Measurements from ENCODE around the gene DNAH14.

Gene DNAH14

GRCh38 chr1:225425201-225425786 is 495.8 kb downstream of the DNAH14 start:
- in situ Hi-C loops (cut with MboI; ENCODE audit: low sequenced_read_pairs): no loop called here

GRCh38 chr1:225426395-225427234 is 497.1 kb downstream of the DNAH14 start:
- in situ Hi-C loops (cut with MboI; ENCODE audit: low sequenced_read_pairs): no loop called here

- in situ Hi-C loops (cut with MboI; ENCODE audit: low sequenced_read_pairs): no loop called here
Measured at GRCh38 chr1:225427235-225428067, 498.0 kb downstream of the DNAH14 start, which contains the start of gene LBR. Gene LBR, minus strand, starts transcription at chr1:225428038. Its CDS starts 3,963 bp downstream, at chr1:225424075.

DNA sequence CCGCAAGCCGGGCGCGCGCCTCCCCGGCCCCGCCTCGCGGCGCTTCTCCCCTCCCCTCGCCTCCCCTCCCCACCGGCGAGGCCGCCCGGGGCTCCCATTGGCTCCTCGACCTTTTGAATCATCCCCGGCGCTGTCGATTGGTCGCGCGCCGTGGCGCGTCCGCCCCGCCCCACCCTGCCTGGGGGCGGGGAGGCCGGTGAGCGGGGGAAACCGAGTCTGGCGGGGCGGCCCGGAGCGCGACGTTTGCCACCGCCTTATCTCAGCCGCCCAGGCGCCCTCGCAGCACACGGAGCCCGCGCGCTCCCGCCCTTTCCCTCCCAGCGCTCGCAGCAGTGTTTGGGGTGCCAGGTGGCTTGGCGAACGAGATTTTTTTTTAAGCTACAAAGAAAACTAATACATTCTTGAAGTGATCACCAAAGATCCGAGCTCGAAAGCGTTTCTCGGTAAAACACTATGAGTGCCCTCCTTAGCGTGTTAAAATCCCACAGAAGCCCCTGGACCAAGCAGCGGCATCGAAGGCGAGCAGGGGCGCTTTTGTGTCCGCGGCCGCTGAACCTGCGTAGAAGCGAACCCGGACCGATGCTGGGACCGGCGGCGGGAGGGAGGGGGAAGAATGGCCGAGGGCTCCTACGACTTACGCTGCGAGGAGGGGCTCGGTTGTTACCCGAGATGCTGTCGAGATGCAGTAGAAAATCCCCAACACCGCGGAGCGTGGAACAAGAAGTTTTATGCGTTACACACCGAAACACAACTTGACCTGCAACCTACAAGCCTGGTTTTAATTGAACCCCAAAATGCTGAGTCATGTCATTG is 498.8 kb downstream of the DNAH14 start:
- in situ Hi-C loops (cut with MboI; ENCODE audit: low sequenced_read_pairs): no loop called here

GRCh38 chr1:225428881-225429455 is 499.5 kb downstream of the DNAH14 start:
- in situ Hi-C loops (cut with MboI; ENCODE audit: low sequenced_read_pairs): no loop called here

DNA sequence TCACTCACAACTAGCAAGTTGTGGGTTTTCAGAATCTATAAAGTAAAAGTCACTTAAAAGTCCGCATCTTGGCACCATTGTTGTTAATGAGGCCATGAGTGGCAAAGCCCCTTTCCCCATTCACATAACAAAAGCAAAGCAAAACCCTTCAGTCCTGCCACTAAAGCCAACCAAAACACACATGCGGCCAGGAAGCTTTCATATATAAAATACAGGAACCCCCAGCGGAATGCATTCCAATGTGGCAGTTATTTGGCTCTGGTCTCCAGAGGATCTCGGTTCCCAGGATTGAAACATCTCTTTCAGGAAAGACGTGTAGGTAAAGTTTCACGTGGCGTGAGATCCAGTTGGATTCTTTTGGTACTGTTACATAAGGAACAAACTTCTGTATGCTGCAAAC is 500.8 kb downstream of the DNAH14 start:
- in situ Hi-C loops (cut with MboI; ENCODE audit: low sequenced_read_pairs): no loop called here

- in situ Hi-C loops (cut with MboI; ENCODE audit: low sequenced_read_pairs): no loop called here
Measured at GRCh38 chr1:225431081-225431863, 501.8 kb downstream of the DNAH14 start.

DNA sequence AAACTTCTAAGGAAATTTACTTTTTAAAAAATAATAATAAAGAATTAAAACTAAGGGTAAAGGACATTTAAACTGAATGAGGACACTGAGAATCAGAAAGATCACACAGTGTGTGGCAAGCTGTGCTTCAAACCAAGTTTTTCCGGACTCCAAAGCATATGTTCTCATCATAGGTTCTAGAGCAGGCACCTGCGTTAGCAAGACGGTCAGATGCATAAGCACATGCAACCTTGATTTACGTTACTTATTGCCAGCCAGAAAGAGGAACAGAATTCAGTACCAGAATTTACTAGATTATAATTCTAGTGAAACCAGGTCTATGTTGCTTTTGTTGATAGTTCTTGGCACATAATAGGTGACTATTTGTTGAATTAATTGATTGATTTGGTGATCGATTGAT is 504.6 kb downstream of the DNAH14 start:
- in situ Hi-C loops (cut with MboI; ENCODE audit: low sequenced_read_pairs): no loop called here

DNA sequence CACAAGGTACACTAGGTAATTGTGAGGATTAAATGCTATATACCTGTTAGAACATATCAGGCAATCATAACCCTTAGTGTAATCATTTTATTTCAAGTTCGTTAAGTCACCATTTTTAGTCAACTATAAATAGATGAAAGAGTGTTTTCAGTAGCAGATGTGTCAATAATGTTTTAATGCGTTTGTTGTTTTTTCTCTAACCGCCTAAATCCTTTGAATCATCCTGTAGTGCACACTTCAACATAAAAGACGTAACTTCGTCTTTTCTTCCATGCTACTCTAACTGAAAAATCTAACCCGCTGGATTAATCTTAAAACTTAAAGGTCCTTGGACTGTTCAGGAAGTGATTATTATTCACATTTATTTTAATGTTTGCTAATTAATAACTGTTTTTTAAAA is 505.6 kb downstream of the DNAH14 start:
- in situ Hi-C loops (cut with MboI; ENCODE audit: low sequenced_read_pairs): no loop called here

DNA sequence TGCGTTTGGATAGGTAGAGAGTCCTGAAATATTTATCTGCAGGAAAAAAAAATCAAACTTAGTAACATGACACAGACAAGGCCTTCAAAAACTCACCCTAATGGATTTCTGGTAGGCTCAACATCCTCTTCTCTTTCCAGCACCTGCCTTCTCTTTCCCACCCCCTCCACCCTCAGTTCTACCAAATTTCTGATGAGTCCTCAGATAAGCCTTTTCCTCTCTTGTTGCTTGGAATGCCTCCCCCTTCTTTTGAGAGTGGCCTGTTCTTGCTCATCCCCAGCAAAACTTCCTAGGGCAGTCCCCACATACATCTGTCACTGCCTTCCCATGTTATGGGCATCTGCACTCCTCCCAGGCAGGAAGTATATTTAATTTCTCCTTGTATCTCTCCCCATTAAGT is 506.0 kb downstream of the DNAH14 start:
- in situ Hi-C loops (cut with MboI; ENCODE audit: low sequenced_read_pairs): no loop called here

DNA sequence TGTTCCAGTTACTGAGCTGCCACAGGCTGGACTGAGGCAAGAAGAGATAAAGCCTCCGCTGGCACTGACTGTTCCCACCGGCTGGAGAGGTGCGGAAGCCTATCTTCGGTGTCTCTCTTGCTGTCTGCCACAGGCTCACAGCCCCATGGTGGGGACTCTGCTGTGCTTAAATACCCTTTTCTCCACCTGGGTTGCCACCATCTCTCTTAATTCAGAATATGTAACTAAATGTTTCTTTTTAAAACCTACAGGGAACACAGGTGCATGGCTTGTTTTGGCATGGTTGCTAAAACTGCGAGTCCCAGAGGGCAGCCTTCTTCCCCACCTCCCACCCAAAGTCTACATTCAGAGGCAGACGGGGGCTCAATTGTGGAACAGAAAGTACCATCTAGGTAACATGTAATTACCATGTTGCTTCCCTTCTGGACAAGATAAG is 506.5 kb downstream of the DNAH14 start:
- in situ Hi-C loops (cut with MboI; ENCODE audit: low sequenced_read_pairs): no loop called here

DNA sequence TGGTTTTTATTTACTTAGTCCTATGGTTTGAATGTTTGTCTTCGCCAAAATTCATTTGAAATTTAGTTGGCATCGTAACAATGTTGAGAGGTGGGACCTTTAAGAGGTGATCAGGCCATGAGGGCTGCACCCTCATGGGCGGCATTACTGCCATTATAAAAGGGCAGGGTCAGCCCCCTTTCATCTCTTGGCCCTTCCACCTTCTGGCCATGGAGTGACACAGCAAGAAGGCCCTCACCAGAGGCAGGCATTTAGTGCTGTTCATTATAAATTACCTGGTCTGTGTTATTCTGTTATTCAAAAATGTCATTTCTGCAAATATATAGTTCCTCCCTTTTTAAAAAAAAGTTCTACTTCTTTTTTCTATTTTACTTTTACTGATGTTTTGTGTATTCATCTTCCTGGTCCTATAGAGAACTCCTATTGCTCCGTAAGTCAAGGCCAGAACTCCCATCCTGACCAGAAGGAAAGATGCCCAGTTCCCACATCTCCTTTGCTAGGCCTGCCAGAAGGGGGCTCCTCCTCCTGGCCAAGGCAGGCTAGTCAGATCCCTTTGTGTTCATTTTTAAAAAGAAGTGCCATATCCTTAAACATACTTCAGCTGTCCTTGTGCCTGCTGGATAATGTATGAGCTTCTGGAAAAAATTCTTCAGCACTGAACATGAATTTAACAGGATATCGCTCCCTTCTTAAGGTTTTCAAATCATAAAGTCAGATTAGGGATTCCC is 508.4 kb downstream of the DNAH14 start:
- in situ Hi-C loops (cut with MboI; ENCODE audit: low sequenced_read_pairs): no loop called here

GRCh38 chr1:225440380-225441221 is 511.1 kb downstream of the DNAH14 start:
- in situ Hi-C loops (cut with MboI; ENCODE audit: low sequenced_read_pairs): no loop called here

DNA sequence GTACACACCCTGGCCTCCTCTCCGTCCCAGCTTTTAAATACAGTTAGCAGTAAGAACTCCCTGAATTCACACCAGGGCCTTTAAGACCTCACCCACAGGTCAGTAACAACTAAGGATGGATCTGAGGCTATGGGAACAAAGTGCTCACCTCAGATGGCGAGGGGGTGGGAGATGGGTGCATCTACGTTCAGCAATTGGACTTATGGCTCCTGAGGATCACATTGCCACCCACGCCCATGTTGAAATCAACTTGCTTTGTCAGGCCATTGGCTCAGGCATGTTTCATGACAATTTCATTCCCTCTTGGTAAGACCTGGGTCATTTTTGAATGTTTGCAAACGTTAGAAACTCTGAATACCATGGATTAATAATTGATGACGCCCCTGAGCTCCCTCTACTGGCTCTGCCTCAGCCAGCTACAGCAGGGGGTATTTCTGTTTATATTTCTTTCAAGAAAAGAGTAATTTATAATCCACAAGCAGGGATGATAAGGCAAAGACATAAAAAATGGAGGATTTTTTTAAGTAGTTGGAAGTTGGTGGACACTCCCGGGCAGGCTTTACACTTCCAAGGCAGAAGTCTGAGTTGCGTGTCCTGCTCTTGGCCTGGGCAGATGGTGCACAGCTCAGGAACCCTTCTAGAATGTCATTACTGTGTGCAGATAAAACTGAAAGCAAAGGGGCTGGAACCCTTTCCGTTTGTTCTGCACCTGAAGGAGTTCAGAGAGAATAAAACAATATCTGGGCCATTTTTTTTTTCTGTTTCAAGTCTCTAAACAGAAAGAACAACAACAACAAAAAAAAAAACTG is 512.0 kb downstream of the DNAH14 start:
- in situ Hi-C loops (cut with MboI; ENCODE audit: low sequenced_read_pairs): no loop called here

DNA sequence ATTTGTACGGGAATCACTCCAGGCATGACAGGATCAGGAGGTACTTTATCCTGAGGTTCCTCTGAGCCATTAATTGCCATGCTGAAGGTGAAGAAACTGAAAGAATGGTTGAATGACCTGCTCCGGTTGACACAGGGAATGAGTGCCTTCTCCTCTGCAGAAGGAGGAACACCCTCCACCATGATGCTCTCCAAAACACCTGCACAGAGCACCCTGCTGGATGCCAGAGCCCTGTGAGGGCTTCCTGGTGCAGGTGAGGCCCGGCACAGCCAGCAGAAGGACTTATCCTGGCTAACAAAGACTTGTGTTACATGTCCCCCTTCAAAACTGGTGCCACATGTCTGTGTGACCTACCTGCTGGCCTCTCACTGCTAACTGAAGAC is 512.6 kb downstream of the DNAH14 start:
- in situ Hi-C loops (cut with MboI; ENCODE audit: low sequenced_read_pairs): no loop called here

DNA sequence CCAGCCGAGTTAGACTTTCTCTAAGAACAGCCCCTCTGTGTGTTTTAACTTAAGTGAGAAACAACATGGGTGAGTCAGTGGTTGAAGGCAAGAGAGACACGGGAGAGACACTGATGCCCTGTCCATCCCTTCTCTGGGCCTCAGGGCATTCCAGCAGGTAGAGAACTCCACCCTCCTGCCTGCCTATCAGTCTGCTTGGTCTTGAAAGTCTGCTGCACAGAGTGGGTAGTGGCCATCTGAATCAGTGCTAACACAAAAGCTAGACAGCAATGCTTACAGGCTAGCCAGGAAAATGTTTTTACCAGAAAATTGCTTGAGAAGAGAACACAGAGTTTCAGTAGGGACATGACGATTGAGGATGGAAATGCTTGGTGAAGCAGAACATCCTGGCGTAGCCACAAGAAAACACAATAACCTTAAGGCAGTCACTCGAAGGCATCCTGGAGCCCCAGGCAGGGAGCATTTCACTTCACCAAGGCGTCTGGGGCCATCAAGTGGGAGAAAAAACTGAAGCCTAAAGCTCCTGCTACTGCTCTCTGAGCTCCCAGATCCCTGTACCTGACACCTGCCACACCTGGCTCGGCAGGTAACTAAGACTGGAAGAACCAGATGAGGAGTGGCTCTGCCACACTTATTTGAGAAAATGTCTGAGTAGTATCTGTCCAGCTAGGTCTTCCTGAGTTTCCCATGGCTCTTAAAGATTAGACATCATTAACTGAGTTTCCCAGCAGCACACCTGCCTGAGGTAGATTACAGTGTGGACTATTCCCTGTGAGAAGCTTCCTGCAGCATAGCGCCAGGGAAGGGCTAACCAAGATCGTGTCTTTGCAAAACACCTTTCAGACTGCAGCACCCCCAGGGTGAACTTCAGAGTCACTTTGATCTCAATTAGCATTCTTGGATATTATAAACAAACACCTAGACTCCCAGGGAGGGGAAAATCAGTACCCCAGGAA is 516.4 kb downstream of the DNAH14 start:
- in situ Hi-C loops (cut with MboI; ENCODE audit: low sequenced_read_pairs): no loop called here

Measured in HL-60/S4 treated with retinoic acid at 250 ng/mL for 4 days and 3 days (cell line).